Parathyroid adenoma (tissue), 2 donors: ENCODE data around the gene IFITM5.

Experiments used
- H2AFZ ChIP-seq: fragments of 300-600 bp; sonication (generic); one replicate; pipeline ENCODE4 v1.7.0; 2017; ENCODE audit warnings: antibody characterized with exemption, mild to moderate bottlenecking
- H3K27ac ChIP-seq: fragments of 300-600 bp; sonication (generic); one replicate; pipeline ENCODE4 v1.7.0; 2017
- H3K27me3 ChIP-seq: fragments of 300-600 bp; sonication (generic); one replicate; pipeline ENCODE4 v1.7.0; 2017; ENCODE audit warnings: low read length; ENCODE audit not compliant: control insufficient read depth, insufficient read depth
- H3K36me3 ChIP-seq: fragments of 300-600 bp; sonication (generic); one replicate; pipeline ENCODE4 v1.7.0; 2017; ENCODE audit warnings: low read length; ENCODE audit not compliant: control insufficient read depth, insufficient read depth
- H3K4me1 ChIP-seq: fragments of 300-600 bp; sonication (generic); one replicate; pipeline ENCODE4 v1.7.0; 2017; ENCODE audit warnings: control low read depth
- H3K4me2 ChIP-seq: fragments of 300-600 bp; sonication (generic); one replicate; pipeline ENCODE4 v1.7.0; 2017; ENCODE audit warnings: low read length
- H3K4me3 ChIP-seq: fragments of 300-600 bp; sonication (generic); one replicate; pipeline ENCODE4 v1.7.0; 2017; ENCODE audit warnings: low read depth, low read length
- H3K79me2 ChIP-seq: fragments of 300-600 bp; sonication (generic); one replicate; pipeline ENCODE4 v1.7.0; 2017; ENCODE audit warnings: control low read depth
- H3K9ac ChIP-seq: fragments of 300-600 bp; sonication (generic); one replicate; pipeline ENCODE4 v1.7.0; 2017; ENCODE audit warnings: mild to moderate bottlenecking
- H3K9me3 ChIP-seq: fragments of 300-600 bp; sonication (generic); one replicate; pipeline ENCODE4 v1.7.0; 2017; ENCODE audit warnings: low read length; ENCODE audit not compliant: control insufficient read depth
- TF ChIP-seq, protein P1 (sequence below): fragments of 300-600 bp; sonication (generic); IDR thresholded peaks from one replicate; pipeline ENCODE4 v1.7.0; 2017; ENCODE audit warnings: antibody characterized with exemption, mild to moderate bottlenecking
- donor health status: primary hyperparathyroidism.

Gene IFITM5

DNA sequence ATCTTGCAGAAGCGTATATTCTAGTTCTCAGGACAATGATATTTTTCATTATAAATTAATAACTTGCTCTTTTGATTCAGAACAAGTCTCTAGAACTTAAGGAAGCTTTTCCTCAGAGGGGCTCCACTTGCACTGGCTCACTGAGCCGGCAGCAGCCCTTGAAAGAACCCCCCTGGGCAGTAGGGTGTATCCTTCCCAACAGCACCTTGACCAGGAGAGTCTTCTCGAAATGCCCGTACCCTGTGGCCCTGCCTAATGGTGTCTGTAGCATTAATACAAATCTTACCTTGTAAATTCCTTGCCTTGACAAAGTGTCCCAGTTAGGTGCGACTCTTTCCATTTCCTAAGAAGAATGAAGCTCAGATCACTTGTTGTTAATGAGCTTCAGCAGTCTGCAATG lies 49.1 kb downstream of the IFITM5 start:
- Histone ChIP-seq H3K4me3 (no peak overlapping the region), H3K36me3 (no peaks in the 10 kb centered on the region), H2AFZ (no peak overlapping the region), H3K4me1 (no peaks in the 10 kb centered on the region), H3K4me2 (no peak overlapping the region), H3K9ac (no peak overlapping the region), H3K79me2 (no peaks in the 10 kb centered on the region), H3K27me3 (no peaks in the 10 kb centered on the region), H3K27ac (no peak overlapping the region), H3K9me3 (no peaks in the 10 kb centered on the region)
- TF ChIP-seq, protein P1, sequence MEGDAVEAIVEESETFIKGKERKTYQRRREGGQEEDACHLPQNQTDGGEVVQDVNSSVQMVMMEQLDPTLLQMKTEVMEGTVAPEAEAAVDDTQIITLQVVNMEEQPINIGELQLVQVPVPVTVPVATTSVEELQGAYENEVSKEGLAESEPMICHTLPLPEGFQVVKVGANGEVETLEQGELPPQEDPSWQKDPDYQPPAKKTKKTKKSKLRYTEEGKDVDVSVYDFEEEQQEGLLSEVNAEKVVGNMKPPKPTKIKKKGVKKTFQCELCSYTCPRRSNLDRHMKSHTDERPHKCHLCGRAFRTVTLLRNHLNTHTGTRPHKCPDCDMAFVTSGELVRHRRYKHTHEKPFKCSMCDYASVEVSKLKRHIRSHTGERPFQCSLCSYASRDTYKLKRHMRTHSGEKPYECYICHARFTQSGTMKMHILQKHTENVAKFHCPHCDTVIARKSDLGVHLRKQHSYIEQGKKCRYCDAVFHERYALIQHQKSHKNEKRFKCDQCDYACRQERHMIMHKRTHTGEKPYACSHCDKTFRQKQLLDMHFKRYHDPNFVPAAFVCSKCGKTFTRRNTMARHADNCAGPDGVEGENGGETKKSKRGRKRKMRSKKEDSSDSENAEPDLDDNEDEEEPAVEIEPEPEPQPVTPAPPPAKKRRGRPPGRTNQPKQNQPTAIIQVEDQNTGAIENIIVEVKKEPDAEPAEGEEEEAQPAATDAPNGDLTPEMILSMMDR = no peak

DNA sequence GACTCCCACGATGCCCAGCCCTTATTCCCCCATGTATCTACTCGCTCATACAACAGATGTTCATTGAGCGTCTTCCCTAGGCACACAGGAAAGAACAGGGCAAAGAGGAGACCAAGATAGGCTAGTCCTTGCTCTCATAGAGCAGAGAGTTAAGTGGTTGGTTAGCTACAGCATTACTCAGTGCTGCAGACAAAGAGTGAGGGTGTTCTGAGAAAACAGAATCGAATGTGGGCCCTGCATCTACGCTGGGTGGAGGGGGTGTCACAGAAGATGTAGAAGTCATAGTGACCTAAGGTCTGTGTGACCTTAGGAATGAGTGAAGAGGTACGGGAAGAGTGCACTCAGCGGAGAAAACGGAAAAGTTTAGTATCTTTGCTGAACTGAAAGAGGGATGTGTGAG lies 50.3 kb downstream of the IFITM5 start:
- Histone ChIP-seq H3K27ac (no peak overlapping the region), H3K36me3 (no peaks in the 10 kb centered on the region), H3K9ac (no peak overlapping the region), H3K4me3 (no peak overlapping the region), H2AFZ (no peak overlapping the region), H3K79me2 (no peaks in the 10 kb centered on the region), H3K4me2 (no peak overlapping the region), H3K9me3 (no peaks in the 10 kb centered on the region), H3K27me3 (no peaks in the 10 kb centered on the region), H3K4me1 (no peaks in the 10 kb centered on the region)
- TF ChIP-seq, protein P1 = no peak
